ENCODE results near the gene FIGNL2.

FIGNL2 gene

DNA sequence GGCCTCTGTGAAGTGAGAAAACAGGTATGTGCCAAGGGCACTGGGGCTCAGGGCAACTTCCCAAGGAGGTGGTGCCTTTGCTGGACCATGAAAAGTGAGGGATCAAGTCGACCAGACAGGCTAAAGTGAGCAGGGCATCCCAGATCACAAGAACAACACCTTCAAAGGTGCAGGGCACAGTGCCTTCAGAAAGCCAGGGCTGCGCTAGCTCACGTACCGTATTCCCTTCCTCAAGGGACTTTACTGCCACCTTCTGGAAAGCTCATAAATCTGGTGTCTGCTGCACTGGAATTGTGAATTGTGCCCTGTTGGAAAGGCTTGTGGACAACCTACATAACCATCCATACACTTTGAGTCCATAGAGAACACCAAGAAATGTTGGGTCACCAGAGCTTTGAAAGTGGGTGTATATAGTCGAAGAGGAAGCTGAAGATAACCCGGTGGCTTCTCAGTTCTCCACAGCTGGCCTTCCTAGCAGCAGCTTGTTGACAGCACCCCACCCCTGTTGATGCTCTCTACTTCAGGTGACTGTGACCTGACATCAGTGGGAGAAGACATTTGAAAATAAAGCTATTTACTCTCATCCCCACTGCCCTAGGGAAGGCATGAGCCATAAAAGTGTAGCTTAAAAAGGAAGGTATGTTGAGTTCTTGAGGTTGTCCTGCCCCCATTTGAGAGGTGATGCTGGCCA, 24.5 kb downstream of the FIGNL2 start:
- no peak for TF ChIP-seq ZNF274 (IDR thresholded peaks at IDR 0.05; ENCODE audit: low read depth, low read length)
- H3K4me3 ChIP-seq (ENCODE audit: low read length): no peak overlapping the region

DNA sequence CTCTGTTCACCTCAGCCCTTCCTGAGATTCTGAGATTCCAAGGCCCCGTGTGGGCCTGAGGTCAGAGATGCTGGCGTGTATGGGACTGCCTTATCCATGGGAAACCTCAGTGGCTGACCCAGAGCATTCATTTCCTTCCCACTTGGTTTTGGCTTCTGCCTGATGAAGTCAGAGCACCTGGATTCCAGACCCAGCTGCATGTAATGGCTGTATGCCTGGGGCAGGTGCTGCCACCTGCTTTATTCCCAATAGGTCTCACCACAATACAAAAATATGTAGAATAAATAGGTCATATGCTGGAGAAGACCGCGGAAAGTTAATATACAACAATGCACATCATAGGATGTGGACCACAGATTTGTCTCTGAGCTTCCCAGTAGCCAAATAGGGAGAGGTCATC, 25.6 kb downstream of the FIGNL2 start:
- TF ChIP-seq ZNF274 (IDR thresholded peaks at IDR 0.05; ENCODE audit: low read depth, low read length): no peak
- no peak overlapping the region for H3K4me3 ChIP-seq (ENCODE audit: low read length)

DNA sequence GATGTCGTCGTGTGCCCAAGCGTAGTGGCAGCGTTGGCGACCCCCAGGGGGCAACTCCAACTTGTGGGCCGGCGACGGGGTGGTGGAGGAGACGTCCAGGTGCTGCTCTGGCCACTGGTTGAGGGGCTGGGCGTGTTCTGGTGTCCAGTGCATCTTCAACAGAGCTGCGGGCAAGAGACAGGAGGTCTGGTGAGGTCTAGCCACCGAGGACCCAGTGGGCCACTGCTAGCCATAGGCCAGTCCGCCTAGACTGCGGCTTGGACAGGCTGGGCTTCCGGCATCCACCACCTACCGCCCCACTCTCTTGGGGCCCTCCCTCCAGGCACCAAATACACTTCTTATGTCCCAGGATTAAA, 26.3 kb downstream of the FIGNL2 start:
- no peak for TF ChIP-seq ZNF274 (IDR thresholded peaks at IDR 0.05; ENCODE audit: low read depth, low read length)
- H3K4me3 ChIP-seq (ENCODE audit: low read length): no peak overlapping the region

DNA sequence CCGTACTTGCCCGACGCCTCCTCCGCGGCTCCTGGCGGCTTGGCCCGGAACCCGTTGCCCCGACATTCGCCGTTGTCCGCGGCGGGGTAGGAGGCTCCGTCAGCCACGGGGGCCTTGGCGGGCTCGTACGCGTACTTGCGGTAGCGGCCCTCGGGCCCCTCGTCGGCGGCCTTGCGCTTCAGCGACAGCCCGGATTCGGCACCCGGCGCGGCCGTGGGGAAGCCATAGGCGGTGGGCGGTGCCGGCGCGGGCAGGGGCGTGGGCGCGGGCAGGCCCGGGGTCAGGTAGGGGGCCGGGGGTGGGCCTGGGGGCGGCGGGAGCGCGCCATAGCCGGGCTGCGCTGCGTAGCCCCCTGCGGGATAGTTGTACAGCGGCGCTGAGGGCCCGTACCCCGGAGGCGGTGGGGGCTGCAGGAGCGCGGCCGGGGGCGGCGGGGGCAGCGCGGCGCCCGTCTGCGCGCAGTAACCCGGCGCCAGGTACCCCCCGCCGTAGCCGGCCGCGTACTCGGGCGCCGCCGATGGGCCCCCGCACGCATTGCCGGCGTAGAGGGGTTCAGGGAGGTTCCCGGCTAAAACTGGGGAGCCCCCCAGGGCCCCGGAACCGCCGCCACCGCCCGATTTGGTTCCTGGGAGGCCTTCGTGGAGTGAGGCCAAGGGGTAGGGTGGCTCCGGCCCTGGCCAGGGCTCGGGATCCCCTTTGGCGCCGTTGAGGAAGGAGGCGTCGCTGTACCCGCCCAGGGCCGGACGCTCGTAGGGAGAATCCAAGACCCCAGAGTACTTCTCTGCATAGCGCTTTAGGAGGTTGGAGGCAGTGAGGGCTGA, 26.9 kb downstream of the FIGNL2 start:
- no peak overlapping the region; the same call in 1 of the 2 replicates for H3K4me3 ChIP-seq (ENCODE audit: low read length)
- TF ChIP-seq ZNF274 (IDR thresholded peaks at IDR 0.05; ENCODE audit: low read depth, low read length): no peak

DNA sequence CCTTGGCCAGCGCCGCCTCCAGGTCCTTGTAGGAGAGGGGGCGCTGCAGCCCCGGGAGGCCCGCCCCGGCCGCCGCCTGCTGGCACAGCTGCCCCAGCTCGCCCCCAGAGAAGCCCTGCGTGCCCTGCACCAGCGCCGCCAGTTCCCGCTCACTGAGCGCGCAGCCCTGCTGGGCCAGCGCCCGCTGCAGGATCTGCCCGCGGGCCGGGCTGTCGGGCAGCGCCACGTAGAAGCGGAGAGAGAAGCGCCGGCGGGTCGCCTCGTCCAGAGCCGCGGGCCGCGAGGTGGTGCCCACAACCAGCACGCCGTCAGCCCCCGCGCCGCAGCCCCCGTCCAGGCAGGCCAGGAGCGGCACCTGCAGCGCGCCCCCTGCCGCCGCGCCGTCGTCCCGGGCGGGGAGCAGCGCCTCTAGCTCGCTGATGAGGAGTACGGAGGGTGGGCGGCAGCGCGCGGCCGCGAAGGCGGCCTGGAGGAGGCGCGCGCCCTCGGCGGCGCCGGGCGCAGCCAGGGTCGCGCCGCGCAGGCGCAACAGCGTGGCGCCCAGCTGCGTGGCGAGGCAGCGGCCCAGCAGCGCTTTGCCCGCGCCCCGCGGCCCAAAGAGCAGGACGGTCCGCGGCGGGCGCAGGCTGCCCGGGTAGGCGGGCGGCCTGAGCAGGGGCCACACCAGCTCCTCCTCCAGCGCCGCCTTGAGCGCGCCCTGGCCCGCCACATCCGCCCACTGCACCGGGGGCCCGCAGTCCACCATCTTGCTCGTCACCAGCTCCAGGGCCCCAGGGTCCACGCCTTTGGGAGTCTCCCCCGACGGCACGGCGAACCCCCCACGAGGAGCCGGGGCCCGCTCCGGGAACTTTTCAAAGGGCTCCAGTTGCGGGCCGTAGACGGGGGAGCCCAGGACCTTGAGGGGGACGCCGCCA, 27.7 kb downstream of the FIGNL2 start:
- H3K4me3 ChIP-seq (ENCODE audit: low read length): peak overlapping the region; percentile 33; the same call in 1 of the 2 replicates
- no peak for TF ChIP-seq ZNF274 (IDR thresholded peaks at IDR 0.05; ENCODE audit: low read depth, low read length)

DNA sequence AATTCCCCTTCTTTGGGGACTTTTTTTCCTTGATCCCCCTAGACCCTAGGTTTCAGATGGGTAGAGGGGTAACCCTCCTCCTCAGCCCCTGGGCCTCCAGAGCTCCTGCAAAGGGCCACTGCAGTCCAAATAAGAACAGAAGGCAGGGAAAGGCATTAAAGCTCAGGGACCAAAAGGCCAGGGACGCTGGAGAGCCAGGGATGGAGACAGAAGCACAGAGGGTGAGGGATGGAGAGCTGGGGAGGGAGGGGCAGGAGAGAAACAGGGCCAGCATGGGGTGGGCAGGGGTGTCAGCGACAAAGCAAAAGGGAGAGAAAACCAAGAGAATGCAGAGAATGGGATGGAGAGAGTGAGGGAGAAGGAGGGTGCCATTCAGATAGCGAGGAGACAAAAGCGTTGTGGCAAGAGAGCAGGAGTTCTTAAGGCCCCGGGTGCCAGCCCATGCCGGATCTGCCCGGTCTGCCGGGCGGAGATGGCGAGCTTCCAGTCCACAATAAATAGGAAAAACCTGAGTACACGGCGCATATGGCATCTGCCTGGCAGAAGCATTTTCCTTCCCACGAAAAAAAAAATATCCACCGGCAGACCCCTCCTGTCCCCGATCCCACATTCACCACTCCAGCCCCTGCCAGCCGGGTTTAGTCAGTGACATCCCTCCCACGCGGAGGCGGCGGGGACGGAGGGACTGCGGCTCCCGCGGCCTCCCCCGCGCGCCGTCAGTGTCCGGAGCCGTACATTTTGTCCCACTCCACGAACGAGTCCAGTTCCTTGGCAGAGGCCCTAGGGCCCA, 28.6 kb downstream of the FIGNL2 start:
- TF ChIP-seq ZNF274 (IDR thresholded peaks at IDR 0.05; ENCODE audit: low read depth, low read length): no peak
- no peak overlapping the region for H3K4me3 ChIP-seq (ENCODE audit: low read length)

DNA sequence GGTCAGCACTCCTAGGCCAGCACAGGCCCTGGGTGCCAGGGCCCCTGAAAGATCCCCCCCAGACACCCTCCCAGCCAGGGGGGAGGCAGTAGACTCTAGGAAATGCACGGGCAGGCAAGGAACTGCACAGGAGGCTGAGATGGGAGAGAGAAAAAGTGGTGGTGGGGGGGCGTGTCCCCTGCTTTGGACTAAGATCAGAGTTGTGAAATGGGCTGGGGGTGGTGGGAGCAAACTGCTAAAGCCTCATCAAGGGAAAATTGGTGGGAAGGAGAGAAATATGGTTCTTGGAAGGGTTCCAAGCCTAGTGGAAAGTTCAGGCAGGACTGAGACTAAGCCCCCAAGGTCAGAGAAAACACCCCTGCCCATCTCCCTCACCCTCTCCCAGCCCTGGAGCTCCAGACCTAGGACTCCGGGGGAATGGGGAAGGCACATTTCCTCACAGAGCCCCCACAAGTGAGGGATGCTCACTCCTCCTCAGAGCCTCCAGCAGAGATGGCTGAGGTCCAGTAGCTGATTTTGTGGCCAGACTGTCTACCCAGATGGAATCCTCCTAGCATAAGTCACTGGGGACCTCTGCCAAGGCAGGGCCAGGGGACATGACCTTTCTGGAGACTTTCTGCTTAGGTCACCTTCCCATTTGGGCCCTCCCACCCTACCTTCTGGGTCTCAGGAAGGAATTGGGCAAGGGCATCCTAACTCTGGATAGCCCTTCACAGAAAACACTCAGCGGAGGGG, 29.8 kb downstream of the FIGNL2 start:
- TF ChIP-seq ZNF274 (IDR thresholded peaks at IDR 0.05; ENCODE audit: low read depth, low read length): no peak
- no peak overlapping the region for H3K4me3 ChIP-seq (ENCODE audit: low read length)

DNA sequence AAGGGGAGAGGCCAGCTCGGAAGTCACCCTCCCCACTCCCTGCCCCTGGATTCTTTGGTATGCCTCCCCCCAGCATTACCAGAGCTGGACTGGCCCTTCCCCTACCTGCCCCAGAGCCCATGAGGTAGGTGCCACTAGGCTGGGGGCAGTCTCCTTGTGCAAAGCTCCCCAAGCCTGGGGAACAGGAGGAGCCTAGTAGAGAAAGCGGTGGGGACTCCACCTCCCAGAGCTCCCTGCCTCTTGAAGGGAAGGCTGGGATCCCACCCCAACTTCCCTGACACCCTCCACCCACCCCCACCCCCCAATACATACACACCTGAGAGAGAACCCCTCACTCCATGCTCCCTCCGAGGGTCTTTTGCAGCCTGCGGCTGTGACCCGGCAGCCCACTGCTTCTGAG, 30.4 kb downstream of the FIGNL2 start:
- no peak for TF ChIP-seq ZNF274 (IDR thresholded peaks at IDR 0.05; ENCODE audit: low read depth, low read length)
- H3K4me3 ChIP-seq (ENCODE audit: low read length): no peak overlapping the region

DNA sequence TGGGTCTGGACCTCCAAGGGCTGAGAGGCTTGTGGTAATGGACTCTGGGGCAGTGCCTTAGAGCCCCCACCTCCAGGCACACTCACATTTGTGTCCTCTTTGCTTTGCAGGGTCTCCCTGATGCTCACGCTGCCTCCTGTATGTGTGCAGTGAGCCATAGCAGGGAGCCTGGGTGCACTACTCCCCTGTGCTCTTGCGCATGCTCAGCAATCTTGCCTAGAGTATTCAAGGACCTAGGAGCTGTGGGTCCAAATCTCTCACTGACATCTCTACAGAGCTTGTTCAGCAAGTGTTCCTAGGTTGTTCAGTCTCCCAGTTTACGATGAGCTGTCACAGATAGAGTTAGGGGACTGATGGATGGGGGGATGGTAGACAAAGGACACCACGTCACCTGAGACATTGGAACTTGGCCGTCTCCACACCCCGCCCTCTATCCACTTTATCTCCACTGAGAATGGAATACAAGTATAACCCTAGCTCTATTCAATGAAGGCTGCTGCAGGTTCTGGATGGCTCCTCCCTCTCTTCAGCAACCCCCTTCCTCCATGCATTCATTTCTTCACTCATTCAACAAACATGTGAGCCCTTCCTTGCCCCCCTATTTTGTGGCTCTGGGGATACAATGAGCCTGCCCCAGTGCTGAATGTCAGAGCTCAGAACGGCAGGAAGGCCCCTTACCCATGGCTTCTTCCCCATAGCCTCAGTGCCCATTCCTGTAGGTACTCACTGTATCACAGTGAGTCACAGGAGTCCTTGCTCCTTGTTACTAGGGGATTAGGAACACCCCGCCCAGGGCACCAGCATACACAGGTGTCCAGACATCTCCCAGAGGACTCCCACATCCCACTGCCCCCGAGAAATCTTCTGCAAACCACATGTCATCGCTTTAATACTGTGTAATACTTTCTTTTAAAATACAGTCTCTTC, 31.2 kb downstream of the FIGNL2 start:
- TF ChIP-seq ZNF274 (IDR thresholded peaks at IDR 0.05; ENCODE audit: low read depth, low read length): no peak
- no peak overlapping the region for H3K4me3 ChIP-seq (ENCODE audit: low read length)

DNA sequence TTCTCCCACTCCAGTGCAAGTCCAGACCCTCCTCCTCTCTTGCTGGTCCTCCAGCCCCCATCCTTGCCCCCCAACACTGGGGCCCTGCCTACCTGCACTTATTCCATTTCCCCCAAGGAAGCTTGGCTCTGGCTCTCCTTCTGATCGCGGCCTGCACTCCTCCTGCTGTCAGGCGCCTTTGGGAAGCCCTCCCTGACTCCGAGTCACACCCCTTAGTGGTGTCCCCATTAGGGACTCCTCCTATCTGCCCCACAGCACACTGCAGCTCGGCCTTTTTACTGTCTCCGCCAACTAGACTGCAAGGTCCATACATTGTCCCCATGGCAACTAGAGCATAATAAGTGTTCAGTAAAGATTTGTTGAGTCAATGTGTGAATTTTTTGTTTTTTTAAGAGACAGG, 32.9 kb downstream of the FIGNL2 start:
- no peak overlapping the region for H3K4me3 ChIP-seq (ENCODE audit: low read length)
- TF ChIP-seq ZNF274 (IDR thresholded peaks at IDR 0.05; ENCODE audit: low read depth, low read length): no peak

DNA sequence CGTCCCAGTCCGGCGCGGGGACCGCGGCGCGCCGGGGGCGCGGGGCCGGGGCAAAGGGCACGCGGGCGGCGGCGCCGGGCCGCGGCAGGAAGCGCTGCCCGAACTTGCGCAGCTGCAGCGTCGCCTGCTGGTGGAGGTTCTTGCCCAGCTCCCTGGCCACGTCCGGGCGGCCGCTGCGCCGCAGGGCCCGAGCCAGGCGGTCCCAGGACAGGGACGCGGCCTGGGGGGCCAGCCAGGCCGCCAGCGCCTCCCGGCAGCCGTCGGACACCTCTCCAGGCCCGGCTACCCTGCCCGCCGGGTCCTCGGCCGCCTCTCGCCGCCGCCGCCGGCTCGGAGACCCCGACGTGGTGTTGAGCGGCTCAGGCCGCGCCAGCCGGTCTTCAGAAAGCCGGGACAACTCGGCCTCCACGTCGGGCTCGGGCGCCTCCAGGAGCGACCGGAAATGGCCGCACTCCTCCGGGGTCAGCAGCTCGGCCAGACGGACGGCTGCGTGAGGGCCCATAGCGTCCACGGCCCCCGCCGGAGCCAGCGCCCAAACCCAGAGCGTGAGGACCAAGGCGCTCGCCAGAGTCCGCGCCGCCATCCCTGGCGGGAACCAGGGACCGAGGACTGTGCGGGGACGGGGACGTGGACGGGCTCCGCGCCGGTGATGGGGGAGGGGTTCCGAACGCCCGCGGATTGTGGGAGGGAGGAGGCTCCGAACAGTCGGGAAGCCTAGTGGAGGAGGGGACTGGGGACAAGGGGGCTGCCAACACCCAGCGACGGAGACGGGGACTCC, 34.0 kb downstream of the FIGNL2 start:
- no peak overlapping the region; the same call in 1 of the 2 replicates for H3K4me3 ChIP-seq (ENCODE audit: low read length)
- no peak for TF ChIP-seq ZNF274 (IDR thresholded peaks at IDR 0.05; ENCODE audit: low read depth, low read length)

Measured in GM08714 (cell line).